Measurements from ENCODE around the gene AGPAT1. TPM values are rescaled to one million over a fixed set of nuclear protein-coding genes. Genes with fewer than 3 reads are reported as not detected.

Gene AGPAT1
- total RNA-seq, 2 experiments from 2014 or later, result 24.5 to 28.1 TPM

DNA sequence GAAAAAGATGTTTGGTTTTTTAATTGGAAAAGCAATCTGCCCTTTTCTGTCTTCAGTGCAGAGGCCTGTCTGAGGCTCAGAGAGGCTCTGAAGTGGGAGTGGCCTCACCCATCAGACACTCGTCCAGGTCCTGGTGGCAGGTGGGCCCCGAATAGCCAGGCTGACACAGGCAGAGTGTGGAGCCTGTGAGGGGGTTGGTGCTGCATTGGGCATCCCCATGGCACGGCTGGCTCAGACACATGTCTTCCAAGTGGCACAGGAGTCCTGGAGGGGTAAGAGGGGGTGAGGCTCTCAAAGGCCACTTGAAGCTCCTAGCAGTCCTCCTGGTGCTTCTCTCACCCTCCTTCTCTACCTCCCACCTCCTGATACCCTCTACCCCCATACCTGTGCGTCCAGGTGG lies 44.1 kb upstream of the AGPAT1 start:
- no peaks in the 10 kb centered on the region for H3K9me3 ChIP-seq (ENCODE audit: low read length)
- H3K79me2 ChIP-seq (ENCODE audit: insufficient read depth, low read depth, low read length), result no peaks in the 10 kb centered on the region
- no peak for TF ChIP-seq EZH2phosphoT487 (IDR thresholded peaks at IDR 0.05; ENCODE audit: borderline replicate concordance, low read depth, low read length)
- TF ChIP-seq, protein P1, sequence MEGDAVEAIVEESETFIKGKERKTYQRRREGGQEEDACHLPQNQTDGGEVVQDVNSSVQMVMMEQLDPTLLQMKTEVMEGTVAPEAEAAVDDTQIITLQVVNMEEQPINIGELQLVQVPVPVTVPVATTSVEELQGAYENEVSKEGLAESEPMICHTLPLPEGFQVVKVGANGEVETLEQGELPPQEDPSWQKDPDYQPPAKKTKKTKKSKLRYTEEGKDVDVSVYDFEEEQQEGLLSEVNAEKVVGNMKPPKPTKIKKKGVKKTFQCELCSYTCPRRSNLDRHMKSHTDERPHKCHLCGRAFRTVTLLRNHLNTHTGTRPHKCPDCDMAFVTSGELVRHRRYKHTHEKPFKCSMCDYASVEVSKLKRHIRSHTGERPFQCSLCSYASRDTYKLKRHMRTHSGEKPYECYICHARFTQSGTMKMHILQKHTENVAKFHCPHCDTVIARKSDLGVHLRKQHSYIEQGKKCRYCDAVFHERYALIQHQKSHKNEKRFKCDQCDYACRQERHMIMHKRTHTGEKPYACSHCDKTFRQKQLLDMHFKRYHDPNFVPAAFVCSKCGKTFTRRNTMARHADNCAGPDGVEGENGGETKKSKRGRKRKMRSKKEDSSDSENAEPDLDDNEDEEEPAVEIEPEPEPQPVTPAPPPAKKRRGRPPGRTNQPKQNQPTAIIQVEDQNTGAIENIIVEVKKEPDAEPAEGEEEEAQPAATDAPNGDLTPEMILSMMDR (conservative IDR thresholded peaks at IDR 0.05; ENCODE audit: low read length), result no peak
- H4K20me1 ChIP-seq (ENCODE audit: insufficient read depth, low read length), result no peaks in the 10 kb centered on the region
- no peak overlapping the region for H2AFZ ChIP-seq (ENCODE audit: low read length)
- no peak overlapping the region for H3K27ac ChIP-seq (ENCODE audit: low read depth, low read length, poor library complexity, severe bottlenecking)
- H3K4me3 ChIP-seq (ENCODE audit: low read depth, low read length, poor library complexity, severe bottlenecking), result no peak overlapping the region
- POLR2A ChIA-PET, result no interaction called here
- intact Hi-C loops (cut with micrococcal nuclease; ENCODE audit: unreplicated experiment), result no loop called here
- CTCF ChIA-PET (ENCODE audit: unreplicated experiment), result no interaction called here
- H3K4me2 ChIP-seq (ENCODE audit: low read length), result no peak overlapping the region
- DNase-seq (ENCODE audit: low spot score), result no peak
- no peaks in the 10 kb centered on the region for H3K9me2 ChIP-seq (ENCODE audit: insufficient read depth, low read length)
- H3K4me1 ChIP-seq (ENCODE audit: insufficient read depth, low read length, poor library complexity, severe bottlenecking), result peaks cover 48% of the 10 kb centered on the region
- BruUV-seq (replicated peaks), result no TSS peak
- no peaks in the 10 kb centered on the region for H3K36me3 ChIP-seq (ENCODE audit: insufficient read depth, low read length)

DNA sequence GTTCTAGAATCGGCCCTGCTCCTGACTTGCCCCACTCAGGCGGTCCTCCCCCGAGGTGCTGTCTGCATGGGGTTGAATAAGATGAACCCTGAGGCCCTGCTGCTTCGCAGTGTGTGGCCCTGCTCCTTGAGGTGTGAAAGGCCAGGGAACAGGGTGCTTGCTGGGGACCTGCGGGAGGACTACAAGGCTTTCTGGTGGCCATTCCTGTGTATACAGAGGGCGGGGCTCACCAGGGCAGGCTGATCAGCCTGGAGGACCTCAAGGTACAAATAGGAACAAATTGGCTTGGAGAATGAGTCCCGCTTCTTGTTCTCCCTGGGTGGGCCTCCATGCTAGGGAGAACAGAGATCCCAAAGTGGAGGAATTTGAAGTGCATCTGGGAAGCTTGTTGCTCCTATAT lies 42.3 kb upstream of the AGPAT1 start:
- Histone ChIP-seq H3K27ac (ENCODE audit: low read depth, low read length, poor library complexity, severe bottlenecking) (no peak overlapping the region), H3K4me3 (ENCODE audit: low read depth, low read length, poor library complexity, severe bottlenecking) (no peak overlapping the region), H3K4me1 (ENCODE audit: insufficient read depth, low read length, poor library complexity, severe bottlenecking) (peaks cover 30% of the 10 kb centered on the region), H4K20me1 (ENCODE audit: insufficient read depth, low read length) (no peaks in the 10 kb centered on the region), H2AFZ (ENCODE audit: low read length) (no peak overlapping the region), H3K79me2 (ENCODE audit: insufficient read depth, low read depth, low read length) (no peaks in the 10 kb centered on the region), H3K4me2 (ENCODE audit: low read length) (no peak overlapping the region), H3K36me3 (ENCODE audit: insufficient read depth, low read length) (no peaks in the 10 kb centered on the region), H3K9me3 (ENCODE audit: low read length) (no peaks in the 10 kb centered on the region), H3K9me2 (ENCODE audit: insufficient read depth, low read length) (no peaks in the 10 kb centered on the region)
- TF ChIP-seq, protein P1 (conservative IDR thresholded peaks at IDR 0.05; ENCODE audit: low read length), result no peak
- TF ChIP-seq EZH2phosphoT487 (IDR thresholded peaks at IDR 0.05; ENCODE audit: borderline replicate concordance, low read depth, low read length), result no peak
- intact Hi-C loops (cut with micrococcal nuclease; ENCODE audit: unreplicated experiment), result no loop called here
- no TSS peak for BruUV-seq (replicated peaks)
- DNase-seq (ENCODE audit: low spot score), result no peak
- ChIA-PET CTCF (ENCODE audit: unreplicated experiment) (no interaction called here), POLR2A (no interaction called here)

GRCh38 chr6:32216998-32217397 lies 41.1 kb upstream of the AGPAT1 start:
- no TSS peak for BruUV-seq (replicated peaks)
- H3K27ac ChIP-seq (ENCODE audit: low read depth, low read length, poor library complexity, severe bottlenecking), result no peak overlapping the region
- peaks cover 18% of the 10 kb centered on the region for H3K4me1 ChIP-seq (ENCODE audit: insufficient read depth, low read length, poor library complexity, severe bottlenecking)
- no peak for DNase-seq (ENCODE audit: low spot score)
- no peaks in the 10 kb centered on the region for H3K36me3 ChIP-seq (ENCODE audit: insufficient read depth, low read length)
- no peak overlapping the region for H2AFZ ChIP-seq (ENCODE audit: low read length)
- no peaks in the 10 kb centered on the region for H4K20me1 ChIP-seq (ENCODE audit: insufficient read depth, low read length)
- H3K9me3 ChIP-seq (ENCODE audit: low read length), result no peaks in the 10 kb centered on the region
- TF ChIP-seq, protein P1 (conservative IDR thresholded peaks at IDR 0.05; ENCODE audit: low read length), result no peak
- TF ChIP-seq EZH2phosphoT487 (IDR thresholded peaks at IDR 0.05; ENCODE audit: borderline replicate concordance, low read depth, low read length), result no peak
- CTCF ChIA-PET (ENCODE audit: unreplicated experiment), result interaction anchor here (0.6 kb wide), 1 partner anchor 638 kb away, joined by 3 read pairs; no protein-coding TSS in a partner anchor
- H3K9me2 ChIP-seq (ENCODE audit: insufficient read depth, low read length), result no peaks in the 10 kb centered on the region
- no peak overlapping the region for H3K4me3 ChIP-seq (ENCODE audit: low read depth, low read length, poor library complexity, severe bottlenecking)
- intact Hi-C loops (cut with micrococcal nuclease; ENCODE audit: unreplicated experiment), result no loop called here
- no peak overlapping the region for H3K4me2 ChIP-seq (ENCODE audit: low read length)
- POLR2A ChIA-PET, result no interaction called here
- no peaks in the 10 kb centered on the region for H3K79me2 ChIP-seq (ENCODE audit: insufficient read depth, low read depth, low read length)
